HL-60 (cell line): ENCODE measurements around the gene OR10G7.

Experiments
- DNase-seq, 2 experiments: peaks; one replicate each; pipeline ENCODE4 v3.0.0-alpha.2; 2010 to 2020; ENCODE audit warnings: low read depth in 1 of 2, low spot score in 1 of 2
- H3K27ac ChIP-seq: fragments of 250-450 bp; sonication (Bioruptor Pico); replicated peaks from 2 replicates; pipeline ENCODE4 v1.5.1; 2020; ENCODE audit warnings: mild to moderate bottlenecking, moderate library complexity
- H3K27me3 ChIP-seq: fragments of 250-450 bp; sonication (Bioruptor Pico); 2 replicates; pipeline ENCODE4 v1.5.1; 2021; ENCODE audit warnings: mild to moderate bottlenecking, moderate library complexity; ENCODE audit not compliant: insufficient read depth, poor library complexity, severe bottlenecking
- H3K4me3 ChIP-seq: replicated peaks from 2 replicates; pipeline ENCODE4 v1.5.1; 2011; ENCODE audit warnings: mild to moderate bottlenecking, control low read depth, low read length; ENCODE audit not compliant: insufficient read depth
- GABPA ChIP-seq: IDR thresholded peaks from 2 replicates; pipeline ENCODE4 v1.6.1; 2012; ENCODE audit warnings: low read depth
- POLR2AphosphoS5 ChIP-seq: IDR thresholded peaks from 2 replicates; pipeline ENCODE4 v1.6.1; 2012; ENCODE audit warnings: low read depth
- SPI1 ChIP-seq: IDR thresholded peaks from 2 replicates; pipeline ENCODE4 v1.6.1; 2012; ENCODE audit warnings: low read depth, mild to moderate bottlenecking, borderline replicate concordance
- TF ChIP-seq, protein P1 (sequence below): IDR thresholded peaks from one replicate; pipeline ENCODE4 v1.5.1; 2011; ENCODE audit warnings: low read length, control low read depth, inconsistent platforms; ENCODE audit not compliant: insufficient read depth
- TF ChIP-seq, protein P2 (sequence below): IDR thresholded peaks from 2 replicates; pipeline ENCODE4 v1.6.1; 2012; ENCODE audit warnings: low read depth; ENCODE audit not compliant: insufficient replicate concordance

Gene OR10G7

DNA sequence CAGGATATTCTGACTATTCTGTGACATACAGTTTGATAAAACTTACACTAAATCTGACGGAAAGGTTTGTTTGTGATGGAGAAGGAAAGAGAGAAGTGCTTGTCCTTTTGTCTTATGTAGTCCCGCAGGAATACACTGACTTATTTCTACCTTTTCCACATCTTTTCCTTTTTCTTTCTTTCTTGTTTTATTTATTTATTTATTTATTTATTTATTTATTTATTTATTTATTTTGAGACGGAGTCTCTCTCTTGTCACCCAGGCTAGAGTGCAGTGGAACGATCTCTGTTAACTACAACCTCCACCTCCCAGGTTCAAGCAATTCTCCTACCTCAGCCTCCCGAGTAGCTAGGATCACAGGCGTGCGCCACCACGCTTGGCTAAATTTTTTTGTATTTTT, 31.0 kb upstream of the OR10G7 start:
- DNase-seq = no peak
- H3K27ac ChIP-seq = no peak overlapping the region
- H3K4me3 ChIP-seq = no peak overlapping the region
- TF ChIP-seq, protein P1, sequence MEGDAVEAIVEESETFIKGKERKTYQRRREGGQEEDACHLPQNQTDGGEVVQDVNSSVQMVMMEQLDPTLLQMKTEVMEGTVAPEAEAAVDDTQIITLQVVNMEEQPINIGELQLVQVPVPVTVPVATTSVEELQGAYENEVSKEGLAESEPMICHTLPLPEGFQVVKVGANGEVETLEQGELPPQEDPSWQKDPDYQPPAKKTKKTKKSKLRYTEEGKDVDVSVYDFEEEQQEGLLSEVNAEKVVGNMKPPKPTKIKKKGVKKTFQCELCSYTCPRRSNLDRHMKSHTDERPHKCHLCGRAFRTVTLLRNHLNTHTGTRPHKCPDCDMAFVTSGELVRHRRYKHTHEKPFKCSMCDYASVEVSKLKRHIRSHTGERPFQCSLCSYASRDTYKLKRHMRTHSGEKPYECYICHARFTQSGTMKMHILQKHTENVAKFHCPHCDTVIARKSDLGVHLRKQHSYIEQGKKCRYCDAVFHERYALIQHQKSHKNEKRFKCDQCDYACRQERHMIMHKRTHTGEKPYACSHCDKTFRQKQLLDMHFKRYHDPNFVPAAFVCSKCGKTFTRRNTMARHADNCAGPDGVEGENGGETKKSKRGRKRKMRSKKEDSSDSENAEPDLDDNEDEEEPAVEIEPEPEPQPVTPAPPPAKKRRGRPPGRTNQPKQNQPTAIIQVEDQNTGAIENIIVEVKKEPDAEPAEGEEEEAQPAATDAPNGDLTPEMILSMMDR = no peak
- TF ChIP-seq GABPA = no peak
- TF ChIP-seq SPI1 = no peak
- TF ChIP-seq, protein P2, sequence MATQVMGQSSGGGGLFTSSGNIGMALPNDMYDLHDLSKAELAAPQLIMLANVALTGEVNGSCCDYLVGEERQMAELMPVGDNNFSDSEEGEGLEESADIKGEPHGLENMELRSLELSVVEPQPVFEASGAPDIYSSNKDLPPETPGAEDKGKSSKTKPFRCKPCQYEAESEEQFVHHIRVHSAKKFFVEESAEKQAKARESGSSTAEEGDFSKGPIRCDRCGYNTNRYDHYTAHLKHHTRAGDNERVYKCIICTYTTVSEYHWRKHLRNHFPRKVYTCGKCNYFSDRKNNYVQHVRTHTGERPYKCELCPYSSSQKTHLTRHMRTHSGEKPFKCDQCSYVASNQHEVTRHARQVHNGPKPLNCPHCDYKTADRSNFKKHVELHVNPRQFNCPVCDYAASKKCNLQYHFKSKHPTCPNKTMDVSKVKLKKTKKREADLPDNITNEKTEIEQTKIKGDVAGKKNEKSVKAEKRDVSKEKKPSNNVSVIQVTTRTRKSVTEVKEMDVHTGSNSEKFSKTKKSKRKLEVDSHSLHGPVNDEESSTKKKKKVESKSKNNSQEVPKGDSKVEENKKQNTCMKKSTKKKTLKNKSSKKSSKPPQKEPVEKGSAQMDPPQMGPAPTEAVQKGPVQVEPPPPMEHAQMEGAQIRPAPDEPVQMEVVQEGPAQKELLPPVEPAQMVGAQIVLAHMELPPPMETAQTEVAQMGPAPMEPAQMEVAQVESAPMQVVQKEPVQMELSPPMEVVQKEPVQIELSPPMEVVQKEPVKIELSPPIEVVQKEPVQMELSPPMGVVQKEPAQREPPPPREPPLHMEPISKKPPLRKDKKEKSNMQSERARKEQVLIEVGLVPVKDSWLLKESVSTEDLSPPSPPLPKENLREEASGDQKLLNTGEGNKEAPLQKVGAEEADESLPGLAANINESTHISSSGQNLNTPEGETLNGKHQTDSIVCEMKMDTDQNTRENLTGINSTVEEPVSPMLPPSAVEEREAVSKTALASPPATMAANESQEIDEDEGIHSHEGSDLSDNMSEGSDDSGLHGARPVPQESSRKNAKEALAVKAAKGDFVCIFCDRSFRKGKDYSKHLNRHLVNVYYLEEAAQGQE = no peak
- no peak for TF ChIP-seq POLR2AphosphoS5
- peaks cover under 1% of the 10 kb centered on the region for H3K27me3 ChIP-seq

DNA sequence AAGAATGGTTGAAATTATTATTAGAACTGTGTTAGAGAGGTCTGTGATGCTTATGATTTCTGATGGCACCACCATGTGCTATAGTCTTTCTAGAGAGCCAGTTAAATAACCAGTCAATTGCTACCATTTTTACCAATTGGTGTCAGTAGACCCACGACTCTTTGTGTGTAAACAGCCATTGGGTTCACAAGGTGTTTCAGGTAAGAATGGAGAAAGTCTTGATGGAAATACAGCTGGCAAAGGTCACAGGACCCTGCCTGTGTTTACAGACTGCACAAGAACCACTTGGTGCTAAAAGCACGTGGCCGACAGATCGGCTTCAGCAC, 30.5 kb upstream of the OR10G7 start:
- TF ChIP-seq GABPA = no peak
- TF ChIP-seq, protein P2 = no peak
- TF ChIP-seq POLR2AphosphoS5 = no peak
- TF ChIP-seq, protein P1 = no peak
- TF ChIP-seq SPI1 = no peak
- no peak for DNase-seq
- Histone ChIP-seq H3K4me3 (no peak overlapping the region), H3K27ac (no peak overlapping the region), H3K27me3 (peaks cover 4% of the 10 kb centered on the region)

DNA sequence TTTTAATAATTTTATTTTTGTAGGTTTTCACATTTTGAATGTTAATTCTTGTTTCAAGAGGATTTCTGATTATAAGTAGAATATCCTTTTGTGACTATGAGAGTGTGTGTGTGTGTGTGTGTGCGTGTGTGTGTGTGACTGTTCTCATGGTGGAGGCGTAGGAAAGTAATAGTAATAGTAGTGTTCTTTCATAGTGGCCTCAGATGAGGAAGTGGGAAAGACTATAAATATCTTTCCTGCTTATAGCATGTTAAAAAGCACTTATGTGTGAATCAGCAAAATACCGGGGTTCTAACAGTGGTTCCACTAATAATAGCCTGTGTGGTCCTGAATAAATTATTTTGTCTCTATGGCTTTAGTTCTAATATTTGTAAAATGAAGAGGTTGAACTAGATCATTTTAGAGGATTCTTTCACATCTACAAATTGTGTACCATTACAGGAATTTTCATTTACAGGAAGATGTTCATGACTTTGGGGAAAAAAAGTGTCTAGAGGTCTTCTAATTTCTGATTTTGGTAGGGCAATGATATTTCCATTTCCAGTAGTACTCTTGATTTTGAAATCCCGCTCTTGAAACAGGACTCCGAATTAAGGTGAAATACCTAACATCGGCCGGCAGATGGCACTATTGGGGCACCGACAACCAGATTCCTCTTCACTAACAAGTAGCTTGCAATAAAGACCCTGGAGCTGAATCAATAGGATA, 29.9 kb upstream of the OR10G7 start:
- TF ChIP-seq, protein P1 = no peak
- TF ChIP-seq SPI1 = peak; percentile 86
- peak; percentile 74 to 78 for DNase-seq
- Histone ChIP-seq H3K27ac (no peak overlapping the region), H3K4me3 (no peak overlapping the region), H3K27me3 (peaks cover 7% of the 10 kb centered on the region)
